ENCODE measurements around the gene ALLC.

Gene ALLC

DNA sequence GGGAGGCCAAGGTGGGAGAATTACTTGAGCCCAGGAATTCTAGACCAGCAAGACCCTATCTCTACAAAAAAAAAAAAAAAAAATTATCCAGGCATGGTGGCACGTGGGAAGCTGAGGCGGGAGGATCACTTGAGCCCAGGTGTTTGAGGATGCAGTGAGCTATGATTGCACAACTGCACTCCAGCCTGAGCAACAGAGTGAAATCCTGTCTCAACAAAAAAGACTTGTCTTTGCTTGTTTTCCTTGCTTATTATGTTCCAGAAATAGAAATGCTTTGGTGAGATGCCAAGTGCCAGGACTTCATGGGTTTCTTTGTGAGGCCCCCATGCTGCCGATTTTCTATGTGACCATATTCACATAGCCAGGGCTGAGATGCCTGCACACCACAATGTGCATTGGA is 54.4 kb downstream of the ALLC start:
- no peak overlapping the region for H2BK120ac ChIP-seq (ENCODE audit: low read depth, low read length)
- H2AK5ac ChIP-seq (ENCODE audit: low read length, severe bottlenecking) = no peak overlapping the region
- H3K36me3 ChIP-seq (ENCODE audit: control insufficient read depth in 1 of 2, insufficient read depth in 2 of 2, low read depth in 1 of 2, low read length in 2 of 2) = no peaks in the 10 kb centered on the region
- no peak overlapping the region for H3K18ac ChIP-seq (ENCODE audit: low read depth in 1 of 2, low read length in 2 of 2)
- H4K8ac ChIP-seq (ENCODE audit: low read length) = no peak overlapping the region
- 88% methylated on average over 3 of the region's 3 CpGs for WGBS
- no peak overlapping the region for H3K9ac ChIP-seq (ENCODE audit: low read length)
- no peaks in the 10 kb centered on the region for H3K9me3 ChIP-seq (ENCODE audit: control insufficient read depth, low read length)
- no peaks in the 10 kb centered on the region for H3K4me1 ChIP-seq (ENCODE audit: control insufficient read depth, insufficient read depth, low read depth, low read length)
- H3K4ac ChIP-seq (ENCODE audit: low read depth in 1 of 2, low read length in 2 of 2) = no peak overlapping the region
- no peak overlapping the region for H2BK15ac ChIP-seq (ENCODE audit: low read depth, poor library complexity, severe bottlenecking)
- no peak overlapping the region for H3K4me2 ChIP-seq (ENCODE audit: low read length, poor library complexity, severe bottlenecking)
- H3K23ac ChIP-seq (ENCODE audit: low read length in 2 of 2) = no peak overlapping the region
- H3K4me3 ChIP-seq (ENCODE audit: insufficient read depth in 1 of 2, low read depth in 1 of 2, low read length in 2 of 2) = no peak overlapping the region
- H2AFZ ChIP-seq (ENCODE audit: low read depth, low read length) = no peak overlapping the region
- peaks cover 0 to 11% of the 10 kb centered on the region in 2 experiments for H3K27me3 ChIP-seq (ENCODE audit: control insufficient read depth in 1 of 2, insufficient read depth in 1 of 2, low read length in 2 of 2)
- no peak overlapping the region for H2BK12ac ChIP-seq (ENCODE audit: low read length in 2 of 2)
- H2BK5ac ChIP-seq (ENCODE audit: low read depth, low read length, poor library complexity, severe bottlenecking) = no peak overlapping the region
- no peak overlapping the region for H3K14ac ChIP-seq (ENCODE audit: low read length in 2 of 2)
- no peak for DNase-seq
- H4K91ac ChIP-seq (ENCODE audit: low read length) = no peak overlapping the region
- no peaks in the 10 kb centered on the region for H3K79me1 ChIP-seq (replicated peaks; ENCODE audit: low read length, poor library complexity, severe bottlenecking)
- no peak overlapping the region for H3K27ac ChIP-seq (ENCODE audit: low read length, poor library complexity, severe bottlenecking)

DNA sequence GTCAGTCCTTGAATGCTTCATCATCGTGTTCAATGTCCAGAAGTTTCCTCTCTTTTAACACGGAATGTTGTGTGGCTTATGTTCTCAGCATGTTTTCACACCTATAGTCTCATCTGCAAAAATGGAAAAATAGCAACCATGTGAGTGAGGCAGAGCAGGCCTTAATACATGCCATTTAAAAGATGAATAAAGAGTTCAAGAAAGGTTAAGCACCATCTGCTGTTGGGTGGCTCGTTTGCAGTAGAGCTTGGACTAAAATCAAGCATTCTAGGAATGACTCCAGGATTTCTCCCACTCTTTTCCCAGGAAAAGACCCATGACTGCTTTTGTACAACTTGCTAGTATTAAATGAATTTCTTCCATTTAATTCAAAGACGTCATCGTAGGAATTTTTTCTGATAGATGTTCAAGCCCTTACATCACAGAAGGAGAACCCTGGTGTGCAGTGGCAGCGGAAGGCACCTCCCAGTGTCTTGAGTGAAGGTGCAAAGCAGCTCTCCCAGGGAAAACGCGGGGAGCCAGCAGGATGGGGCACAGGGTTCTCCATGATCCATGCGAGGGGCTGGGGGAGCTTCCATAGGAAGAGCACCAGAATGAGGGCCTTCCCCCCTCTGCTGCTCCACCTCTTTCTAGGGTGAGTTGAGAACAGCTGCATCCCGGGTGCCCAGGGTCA is 55.0 kb downstream of the ALLC start:
- Histone ChIP-seq H4K91ac (ENCODE audit: low read length) (no peak overlapping the region), H3K9me3 (ENCODE audit: control insufficient read depth, low read length) (no peaks in the 10 kb centered on the region), H3K27me3 (ENCODE audit: control insufficient read depth in 1 of 2, insufficient read depth in 1 of 2, low read length in 2 of 2) (peaks cover 0 to 10% of the 10 kb centered on the region in 2 experiments), H3K9ac (ENCODE audit: low read length) (no peak overlapping the region), H2BK12ac (ENCODE audit: low read length in 2 of 2) (no peak overlapping the region), H2AK5ac (ENCODE audit: low read length, severe bottlenecking) (no peak overlapping the region), H2BK5ac (ENCODE audit: low read depth, low read length, poor library complexity, severe bottlenecking) (no peak overlapping the region), H3K23ac (ENCODE audit: low read length in 2 of 2) (no peak overlapping the region), H3K4ac (ENCODE audit: low read depth in 1 of 2, low read length in 2 of 2) (no peak overlapping the region), H3K36me3 (ENCODE audit: control insufficient read depth in 1 of 2, insufficient read depth in 2 of 2, low read depth in 1 of 2, low read length in 2 of 2) (no peaks in the 10 kb centered on the region), H3K27ac (ENCODE audit: low read length, poor library complexity, severe bottlenecking) (no peak overlapping the region), H3K4me2 (ENCODE audit: low read length, poor library complexity, severe bottlenecking) (no peak overlapping the region), H3K4me3 (ENCODE audit: insufficient read depth in 1 of 2, low read depth in 1 of 2, low read length in 2 of 2) (no peak overlapping the region), H3K79me1 (replicated peaks; ENCODE audit: low read length, poor library complexity, severe bottlenecking) (no peaks in the 10 kb centered on the region), H2BK15ac (ENCODE audit: low read depth, poor library complexity, severe bottlenecking) (no peak overlapping the region), H3K14ac (ENCODE audit: low read length in 2 of 2) (no peak overlapping the region), H2BK120ac (ENCODE audit: low read depth, low read length) (no peak overlapping the region), H4K8ac (ENCODE audit: low read length) (no peak overlapping the region), H3K18ac (ENCODE audit: low read depth in 1 of 2, low read length in 2 of 2) (no peak overlapping the region), H3K4me1 (ENCODE audit: control insufficient read depth, insufficient read depth, low read depth, low read length) (no peaks in the 10 kb centered on the region), H2AFZ (ENCODE audit: low read depth, low read length) (no peak overlapping the region)
- no peak for DNase-seq
- 82% methylated on average over 10 of the region's 10 CpGs for WGBS

DNA sequence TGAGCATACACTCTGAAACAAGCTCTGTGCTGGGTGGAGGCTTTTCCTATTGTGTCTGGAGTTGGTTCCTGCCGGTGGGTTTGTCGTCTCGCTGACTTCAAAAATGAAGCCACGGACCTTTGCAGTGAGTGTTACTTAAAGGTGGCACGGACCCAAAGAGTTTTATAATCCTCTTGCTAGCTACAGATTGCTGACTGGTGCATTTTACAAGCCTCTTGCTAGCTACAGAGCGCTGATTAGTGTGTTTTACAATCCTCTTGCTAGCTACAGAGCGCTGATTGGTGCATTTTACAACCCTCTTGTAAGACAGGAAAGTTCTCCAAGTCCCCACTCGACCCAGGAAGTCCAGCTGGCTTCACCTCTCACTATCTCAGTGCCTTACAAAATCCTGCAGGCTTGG is 60.7 kb downstream of the ALLC start:
- Histone ChIP-seq H3K27ac (ENCODE audit: low read length, poor library complexity, severe bottlenecking) (no peak overlapping the region), H3K4me3 (ENCODE audit: insufficient read depth in 1 of 2, low read depth in 1 of 2, low read length in 2 of 2) (no peak overlapping the region), H3K9me3 (ENCODE audit: control insufficient read depth, low read length) (peaks cover 5% of the 10 kb centered on the region), H3K18ac (ENCODE audit: low read depth in 1 of 2, low read length in 2 of 2) (no peak overlapping the region), H3K27me3 (ENCODE audit: control insufficient read depth in 1 of 2, insufficient read depth in 1 of 2, low read length in 2 of 2) (peaks cover 0 to 4% of the 10 kb centered on the region in 2 experiments), H3K14ac (ENCODE audit: low read length in 2 of 2) (no peak overlapping the region), H2AK5ac (ENCODE audit: low read length, severe bottlenecking) (no peak overlapping the region), H4K91ac (ENCODE audit: low read length) (no peak overlapping the region), H2BK120ac (ENCODE audit: low read depth, low read length) (no peak overlapping the region), H3K4me1 (ENCODE audit: control insufficient read depth, insufficient read depth, low read depth, low read length) (no peaks in the 10 kb centered on the region), H3K9ac (ENCODE audit: low read length) (no peak overlapping the region), H3K23ac (ENCODE audit: low read length in 2 of 2) (no peak overlapping the region), H3K36me3 (ENCODE audit: control insufficient read depth in 1 of 2, insufficient read depth in 2 of 2, low read depth in 1 of 2, low read length in 2 of 2) (no peaks in the 10 kb centered on the region), H2BK5ac (ENCODE audit: low read depth, low read length, poor library complexity, severe bottlenecking) (no peak overlapping the region), H2AFZ (ENCODE audit: low read depth, low read length) (no peak overlapping the region), H3K4ac (ENCODE audit: low read depth in 1 of 2, low read length in 2 of 2) (no peak overlapping the region), H3K79me1 (replicated peaks; ENCODE audit: low read length, poor library complexity, severe bottlenecking) (no peaks in the 10 kb centered on the region), H3K4me2 (ENCODE audit: low read length, poor library complexity, severe bottlenecking) (no peak overlapping the region), H4K8ac (ENCODE audit: low read length) (no peak overlapping the region), H2BK15ac (ENCODE audit: low read depth, poor library complexity, severe bottlenecking) (no peak overlapping the region), H2BK12ac (ENCODE audit: low read length in 2 of 2) (no peak overlapping the region)
- no peak for DNase-seq
- WGBS = 67% methylated on average over 8 of the region's 8 CpGs

DNA sequence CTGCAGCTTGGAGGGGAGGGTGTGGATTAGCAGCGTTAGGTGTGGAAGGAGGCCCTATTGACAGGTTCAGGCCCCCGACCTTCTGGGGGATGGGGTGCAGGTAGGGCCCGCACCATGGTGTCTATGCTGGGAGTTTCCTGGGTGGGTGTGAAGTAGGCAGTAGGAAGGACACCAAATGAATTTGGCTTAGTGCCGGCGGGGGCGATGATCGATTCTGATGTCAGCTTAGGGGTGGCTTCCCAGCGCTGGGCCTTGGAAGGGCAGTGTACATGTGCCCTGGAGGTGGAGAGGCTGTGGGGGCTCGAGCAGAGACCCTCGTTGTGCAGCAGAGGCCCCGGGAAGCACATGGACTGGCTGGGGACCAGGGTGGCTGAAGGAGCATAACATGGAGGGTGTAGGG is 67.0 kb downstream of the ALLC start:
- Histone ChIP-seq H2BK120ac (ENCODE audit: low read depth, low read length) (no peak overlapping the region), H3K27ac (ENCODE audit: low read length, poor library complexity, severe bottlenecking) (no peak overlapping the region), H4K91ac (ENCODE audit: low read length) (no peak overlapping the region), H3K27me3 (ENCODE audit: control insufficient read depth in 1 of 2, insufficient read depth in 1 of 2, low read length in 2 of 2) (peaks cover 0 to 25% of the 10 kb centered on the region in 2 experiments), H3K36me3 (ENCODE audit: control insufficient read depth in 1 of 2, insufficient read depth in 2 of 2, low read depth in 1 of 2, low read length in 2 of 2) (no peaks in the 10 kb centered on the region), H3K23ac (ENCODE audit: low read length in 2 of 2) (no peak overlapping the region), H3K9ac (ENCODE audit: low read length) (no peak overlapping the region), H3K9me3 (ENCODE audit: control insufficient read depth, low read length) (peaks cover 5% of the 10 kb centered on the region), H3K4me3 (ENCODE audit: insufficient read depth in 1 of 2, low read depth in 1 of 2, low read length in 2 of 2) (no peak overlapping the region), H2BK12ac (ENCODE audit: low read length in 2 of 2) (no peak overlapping the region), H2BK15ac (ENCODE audit: low read depth, poor library complexity, severe bottlenecking) (no peak overlapping the region), H2AFZ (ENCODE audit: low read depth, low read length) (no peak overlapping the region), H3K18ac (ENCODE audit: low read depth in 1 of 2, low read length in 2 of 2) (no peak overlapping the region), H3K4me2 (ENCODE audit: low read length, poor library complexity, severe bottlenecking) (no peak overlapping the region), H3K14ac (ENCODE audit: low read length in 2 of 2) (no peak overlapping the region), H3K4me1 (ENCODE audit: control insufficient read depth, insufficient read depth, low read depth, low read length) (no peaks in the 10 kb centered on the region), H3K79me1 (replicated peaks; ENCODE audit: low read length, poor library complexity, severe bottlenecking) (no peaks in the 10 kb centered on the region), H2AK5ac (ENCODE audit: low read length, severe bottlenecking) (no peak overlapping the region), H4K8ac (ENCODE audit: low read length) (no peak overlapping the region), H2BK5ac (ENCODE audit: low read depth, low read length, poor library complexity, severe bottlenecking) (no peak overlapping the region), H3K4ac (ENCODE audit: low read depth in 1 of 2, low read length in 2 of 2) (no peak overlapping the region)
- DNase-seq = no peak
- 84% methylated on average over 11 of the region's 11 CpGs for WGBS
